ENCODE measurements around the gene SRR.

- TF ChIP-seq GABPA (IDR thresholded peaks at IDR 0.05 in 1 of 2, conservative IDR thresholded peaks at IDR 0.05 in 1 of 2) (no peak), CTCF (IDR thresholded peaks at IDR 0.05; ENCODE audit: low read depth, low read length, missing input control) (no peak), TAF1 (conservative IDR thresholded peaks at IDR 0.05) (no peak), JUND (IDR thresholded peaks at IDR 0.05) (no peak), FOXA1 (IDR thresholded peaks at IDR 0.05) (no peak)
Measured at GRCh38 chr17:2373179-2373578, 69.4 kb downstream of the SRR start.
